ENCODE data around the gene ADAMTS19.
"Not testable (repeated sequence)": the region's sequence is repeated elsewhere in the genome, so short reads cannot be mapped to it uniquely, and the experiment has no call there.

Gene ADAMTS19

GRCh38 chr5:129474544-129474943, 14.4 kb downstream of the ADAMTS19 start:
- no peak for DNase-seq

GRCh38 chr5:129476751-129477150, 16.7 kb downstream of the ADAMTS19 start:
- DNase-seq: no peak

GRCh38 chr5:129477532-129477931, 17.4 kb downstream of the ADAMTS19 start:
- no peak for DNase-seq

GRCh38 chr5:129481161-129481560, 21.1 kb downstream of the ADAMTS19 start:
- no peak for DNase-seq

- no peak for DNase-seq
These were observed 36.3 kb downstream of the ADAMTS19 start for GRCh38 chr5:129496421-129496820.

GRCh38 chr5:129496864-129497595, 36.9 kb downstream of the ADAMTS19 start:
- no peak for DNase-seq

GRCh38 chr5:129499208-129499852, 39.2 kb downstream of the ADAMTS19 start:
- DNase-seq: no peak

- no peak for DNase-seq
These were observed 40.0 kb downstream of the ADAMTS19 start for GRCh38 chr5:129500101-129500500.

GRCh38 chr5:129506086-129506485, 46.0 kb downstream of the ADAMTS19 start:
- no peak for DNase-seq

GRCh38 chr5:129506950-129507349, 46.9 kb downstream of the ADAMTS19 start:
- no peak for DNase-seq

- no peak for DNase-seq
These were observed 47.4 kb downstream of the ADAMTS19 start for GRCh38 chr5:129507527-129507926.

- no peak for DNase-seq
These were observed 48.5 kb downstream of the ADAMTS19 start for GRCh38 chr5:129508606-129509005.

GRCh38 chr5:129509363-129509975, 49.4 kb downstream of the ADAMTS19 start:
- no peak for DNase-seq

- DNase-seq: no peak
These were observed 51.2 kb downstream of the ADAMTS19 start for GRCh38 chr5:129511291-129511690.

- DNase-seq: no peak
These were observed 81.0 kb downstream of the ADAMTS19 start for GRCh38 chr5:129541051-129541450.

GRCh38 chr5:129541648-129542251, 81.7 kb downstream of the ADAMTS19 start:
- no peak for DNase-seq

GRCh38 chr5:129547137-129547536, 87.0 kb downstream of the ADAMTS19 start:
- no peak for DNase-seq

- no peak for DNase-seq
These were observed 94.2 kb downstream of the ADAMTS19 start for GRCh38 chr5:129554134-129554904.

GRCh38 chr5:129563585-129563984, 103.5 kb downstream of the ADAMTS19 start:
- DNase-seq: no peak

GRCh38 chr5:129569295-129569694, 109.2 kb downstream of the ADAMTS19 start:
- DNase-seq: no peak

GRCh38 chr5:129572060-129572459, 112.0 kb downstream of the ADAMTS19 start:
- no peak for DNase-seq

GRCh38 chr5:129584496-129584895, 124.4 kb downstream of the ADAMTS19 start:
- DNase-seq: not testable (repeated sequence)

All from DMS79 treated with DMSO at 0.1 percent for 48 hours (cell line).